Activated CD4-positive, alpha-beta T cell treated with anti-CD3 and anti-CD28 coated beads, Interleukin-2, amount 50 U/mL, for 48 hours (primary cell): ENCODE data around the gene ZNF292.
"Not testable (repeated sequence)": the region's sequence is repeated elsewhere in the genome, so short reads cannot be mapped to it uniquely, and the experiment has no call there.

Experiments
- DNase-seq, 2 experiments: peaks; one replicate each; pipeline ENCODE4 v3.0.0-alpha.2; 2020

The ZNF292 gene

DNA sequence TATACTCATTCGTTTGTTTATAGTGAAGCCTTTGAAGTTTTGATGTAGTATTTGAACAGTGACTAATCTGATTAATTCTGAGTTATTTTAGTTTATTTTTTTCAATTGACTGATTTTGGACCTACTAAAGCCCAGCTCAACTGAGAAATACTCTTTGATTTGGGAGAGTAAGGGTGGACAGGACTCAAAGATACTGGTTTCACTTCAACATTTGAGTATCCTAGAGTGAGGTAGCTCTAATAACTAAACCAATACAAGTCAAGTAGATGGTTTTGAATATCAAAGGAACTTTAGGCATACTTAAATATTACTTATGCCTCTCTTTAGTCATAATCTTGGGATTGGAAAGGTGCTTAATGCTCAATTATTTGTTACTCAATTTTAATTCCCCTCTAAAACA is 65.6 kb downstream of the ZNF292 start:
- no peak for DNase-seq

DNA sequence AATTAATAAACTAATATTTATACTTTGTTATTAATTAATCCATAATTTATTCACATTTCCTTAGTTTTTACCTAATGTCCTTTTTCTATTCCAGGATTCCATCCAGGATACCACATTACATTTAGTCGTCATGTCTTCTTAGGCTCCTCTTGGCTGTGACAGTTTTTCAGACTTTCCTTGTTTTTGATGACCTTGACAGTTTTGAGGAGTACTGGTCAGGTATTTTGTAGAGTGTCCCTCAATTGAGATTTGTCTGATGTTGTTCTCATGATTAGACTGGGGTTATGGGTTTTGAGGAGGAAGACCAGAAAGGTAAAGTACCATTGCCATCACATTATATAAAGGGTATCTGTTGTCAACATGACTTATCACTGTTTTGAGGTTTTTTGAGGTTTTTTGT is 67.3 kb downstream of the ZNF292 start:
- DNase-seq = no peak

DNA sequence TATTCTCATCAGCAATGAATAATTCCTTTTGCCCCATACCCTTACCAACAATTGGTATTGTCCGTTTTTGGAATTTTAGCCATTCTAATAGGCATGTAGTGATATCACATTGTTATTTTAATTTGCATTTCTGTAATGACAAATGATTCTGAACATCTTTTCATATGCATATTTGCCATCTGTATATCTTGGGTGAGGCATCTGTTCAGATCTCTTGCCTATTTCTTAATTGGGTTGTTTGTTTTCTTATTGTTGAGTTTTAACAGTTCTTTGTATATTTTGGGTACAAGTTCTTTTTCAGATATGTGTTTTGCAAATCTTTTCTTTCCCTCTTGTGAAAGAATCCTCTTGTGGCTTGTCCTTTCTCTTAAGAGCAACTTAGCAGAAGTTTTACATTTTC is 69.6 kb downstream of the ZNF292 start:
- no peak for DNase-seq

GRCh38 chr6:87225511-87225910 is 70.1 kb downstream of the ZNF292 start:
- DNase-seq = no peak

DNA sequence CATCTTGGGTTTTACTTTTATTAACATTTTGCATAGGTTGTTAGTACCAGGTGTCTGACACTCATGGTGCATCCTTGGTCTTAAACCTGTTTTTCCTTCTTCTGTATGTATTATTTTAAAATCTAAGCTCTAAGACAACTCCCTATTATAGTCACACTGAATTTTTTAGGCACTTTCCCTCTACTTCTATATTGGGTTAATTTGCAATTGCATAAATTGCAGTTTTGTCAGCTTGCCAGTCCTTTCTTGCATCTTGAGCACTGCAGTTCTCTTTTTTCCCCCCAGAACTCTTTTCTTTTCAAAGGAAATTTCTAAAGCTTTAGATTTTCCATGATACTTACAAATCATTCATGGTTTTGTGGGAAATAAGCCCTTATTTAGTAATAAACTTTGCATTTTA is 70.6 kb downstream of the ZNF292 start:
- DNase-seq = no peak

- DNase-seq = no peak
These were observed 75.4 kb downstream of the ZNF292 start for GRCh38 chr6:87230801-87231200.

GRCh38 chr6:87237804-87238203 is 82.4 kb downstream of the ZNF292 start:
- no peak for DNase-seq

DNA sequence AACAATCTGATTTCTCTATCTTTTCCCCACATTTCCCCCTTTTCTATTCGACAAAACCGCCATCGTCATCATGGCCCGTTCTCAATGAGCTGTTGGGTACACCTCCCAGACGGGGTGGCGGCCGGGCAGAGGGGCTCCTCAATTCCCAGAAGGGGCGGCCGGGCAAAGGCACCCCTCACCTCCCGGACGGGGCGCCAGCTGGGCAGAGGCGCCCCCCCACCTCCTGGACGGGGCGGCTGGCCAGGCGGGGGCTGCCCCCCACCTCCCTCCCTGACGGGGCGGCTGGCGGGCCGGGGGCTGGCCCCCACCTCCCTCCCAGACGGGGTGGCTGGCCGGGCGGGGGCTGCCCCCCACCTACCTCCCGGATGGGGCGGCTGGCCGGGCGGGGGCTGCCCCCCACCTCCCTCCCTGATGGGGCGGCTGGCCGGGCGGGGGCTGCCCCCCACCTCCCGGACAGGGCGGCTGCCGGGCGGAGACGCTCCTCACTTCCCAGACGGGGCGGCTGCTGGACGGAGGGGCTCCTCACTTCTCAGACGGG is 83.8 kb downstream of the ZNF292 start:
- not testable (repeated sequence) for DNase-seq

GRCh38 chr6:87241304-87241703 is 85.9 kb downstream of the ZNF292 start:
- DNase-seq = no peak

DNA sequence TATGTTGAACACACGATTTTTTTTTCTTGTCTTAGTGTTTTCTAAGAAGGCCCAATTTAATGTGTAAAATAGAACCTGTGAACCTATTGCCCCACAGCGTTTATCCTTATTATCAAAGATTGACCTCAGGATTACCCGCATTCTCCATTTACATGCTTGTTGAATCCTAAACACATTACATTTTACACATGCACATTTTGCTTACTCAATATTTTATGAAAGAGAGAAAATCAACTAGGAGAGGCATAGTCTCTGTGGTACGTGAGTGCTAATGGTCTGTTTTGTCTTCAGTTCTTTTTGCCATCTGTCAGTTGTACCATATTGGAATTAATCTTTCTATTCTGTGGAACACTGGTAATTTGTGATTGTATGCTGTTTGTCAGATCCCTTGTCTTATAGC is 86.9 kb downstream of the ZNF292 start:
- no peak for DNase-seq

DNA sequence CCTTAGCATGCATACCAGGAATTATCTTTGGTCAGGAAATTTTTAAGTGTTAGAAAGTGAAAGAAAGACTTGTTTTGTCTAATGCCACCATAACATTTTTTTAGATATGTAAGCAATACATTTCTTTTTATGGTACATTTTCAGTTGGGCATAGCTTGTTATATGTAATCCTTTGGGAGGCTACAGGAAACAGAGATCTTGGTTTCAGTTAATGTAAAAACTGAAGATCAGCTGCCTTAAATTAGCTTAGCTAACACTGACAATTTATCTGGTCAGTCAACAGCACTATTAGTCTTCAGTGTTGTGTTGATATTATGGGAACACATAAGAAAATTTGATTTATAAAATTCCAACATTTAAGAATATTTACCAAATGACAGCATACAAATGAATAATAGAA is 88.4 kb downstream of the ZNF292 start:
- DNase-seq = no peak

DNA sequence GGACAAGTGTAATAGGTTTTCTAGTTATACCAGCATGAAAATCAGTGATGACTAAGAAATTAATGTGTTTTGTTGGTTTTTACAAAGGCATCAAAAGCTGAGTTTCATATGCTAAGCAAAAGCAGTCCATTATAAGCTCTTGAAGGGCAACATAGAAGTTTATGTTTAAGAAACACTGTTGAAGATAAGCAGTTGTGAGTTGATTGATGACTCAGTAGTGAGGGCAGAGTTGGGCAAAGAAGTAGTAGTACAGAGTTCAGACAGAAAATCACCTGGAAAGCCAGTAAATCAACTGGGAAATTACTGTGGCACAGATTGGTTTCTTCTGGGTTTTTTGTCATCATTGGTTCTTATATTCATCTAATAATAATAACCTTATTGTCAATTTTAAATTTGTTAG is 89.0 kb downstream of the ZNF292 start:
- no peak for DNase-seq

- no peak for DNase-seq
These were observed 94.7 kb downstream of the ZNF292 start for GRCh38 chr6:87250019-87250418.

GRCh38 chr6:87251225-87251624 is 95.9 kb downstream of the ZNF292 start:
- no peak for DNase-seq

DNA sequence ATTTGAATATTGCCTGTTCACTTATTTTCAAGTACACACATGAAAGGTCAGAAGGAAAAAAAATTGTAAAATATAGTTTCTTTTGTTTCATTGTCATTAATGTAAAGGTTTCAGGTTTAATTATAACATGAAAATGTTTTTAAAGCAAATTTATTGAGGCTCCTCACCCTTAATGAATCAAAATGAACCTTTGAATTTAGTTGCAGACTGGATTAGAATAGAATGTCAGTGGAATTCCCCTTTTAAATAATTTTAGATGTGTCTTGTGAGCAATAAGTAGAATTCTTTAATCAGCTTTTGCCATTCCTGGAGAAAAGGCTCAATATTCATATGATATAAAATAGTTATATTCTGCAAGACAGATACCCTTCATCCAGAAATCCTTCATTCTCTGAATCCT is 96.4 kb downstream of the ZNF292 start:
- DNase-seq = no peak

GRCh38 chr6:87257046-87257445 is 101.7 kb downstream of the ZNF292 start:
- DNase-seq = no peak

- no peak for DNase-seq
These were observed 102.2 kb downstream of the ZNF292 start for GRCh38 chr6:87257565-87257964.

DNA sequence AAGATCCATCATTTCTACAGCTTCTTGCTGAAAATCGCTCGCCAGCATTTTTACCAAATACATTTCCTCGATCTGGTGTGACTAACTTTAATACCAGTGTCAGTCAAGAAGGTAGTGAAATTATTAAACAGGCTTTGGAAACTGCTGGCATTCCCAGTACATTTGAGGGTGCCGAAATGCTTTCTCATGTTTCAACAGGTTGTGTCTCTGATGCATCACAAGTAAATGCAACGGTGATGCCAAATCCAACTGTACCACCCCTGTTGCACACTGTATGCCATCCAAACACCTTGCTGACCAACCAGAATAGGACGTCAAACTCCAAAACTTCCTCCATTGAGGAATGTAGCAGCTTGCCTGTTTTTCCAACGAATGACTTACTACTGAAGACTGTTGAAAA is 102.6 kb downstream of the ZNF292 start:
- no peak for DNase-seq

- no peak for DNase-seq
These were observed 104.4 kb downstream of the ZNF292 start for GRCh38 chr6:87259791-87260190.

DNA sequence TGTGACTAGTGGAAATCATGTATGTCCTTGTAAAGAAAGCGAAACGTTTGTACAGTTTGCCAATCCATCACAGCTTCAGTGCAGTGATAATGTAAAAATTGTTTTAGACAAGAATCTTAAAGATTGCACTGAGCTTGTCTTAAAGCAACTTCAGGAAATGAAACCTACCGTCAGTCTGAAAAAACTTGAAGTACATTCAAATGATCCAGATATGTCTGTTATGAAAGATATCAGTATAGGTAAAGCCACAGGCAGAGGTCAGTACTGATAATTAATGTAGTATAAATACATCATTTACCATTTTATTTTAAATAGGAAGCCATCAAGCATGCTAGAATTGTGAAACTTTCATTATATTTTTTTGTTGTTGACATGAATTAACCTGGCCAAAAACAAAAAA is 106.2 kb downstream of the ZNF292 start:
- no peak for DNase-seq

- no peak for DNase-seq
These were observed 109.1 kb downstream of the ZNF292 start for GRCh38 chr6:87264481-87264880.

- no peak for DNase-seq
These were observed 119.4 kb downstream of the ZNF292 start for GRCh38 chr6:87274660-87275274.

DNA sequence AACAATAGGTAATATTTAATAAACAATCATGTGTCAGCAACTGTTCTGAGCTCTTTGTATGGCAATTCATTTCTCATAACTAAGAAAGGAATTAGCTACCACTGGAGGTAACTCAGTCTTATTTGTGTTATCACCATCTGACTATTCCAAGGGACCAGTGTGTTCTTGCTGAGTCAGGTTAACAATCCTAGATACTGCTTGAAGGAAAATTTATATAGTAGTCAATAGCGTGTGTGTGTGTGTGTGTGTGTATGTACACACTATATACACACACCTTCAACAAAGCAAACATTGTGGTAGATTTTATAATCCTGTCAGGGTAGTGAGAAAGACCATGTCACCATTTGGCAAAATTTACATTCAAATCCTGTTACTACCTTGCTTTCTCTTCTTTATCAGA is 121.3 kb downstream of the ZNF292 start:
- no peak for DNase-seq

GRCh38 chr6:87277123-87277522 is 121.8 kb downstream of the ZNF292 start:
- DNase-seq = no peak

GRCh38 chr6:87279196-87279595 is 123.8 kb downstream of the ZNF292 start:
- no peak for DNase-seq
